HG03097 (cell line): ENCODE measurements around the gene GMNC.

Source experiments
- ATAC-seq: cut with Tn5 transposase; IDR thresholded peaks from one replicate; pipeline ENCODE4 v1.9.1; 2021; ENCODE audit not compliant: unreplicated experiment, low FRiP score

GMNC gene

GRCh38 chr3:190853464-190853863 is 9.0 kb downstream of the GMNC start:
- ATAC-seq, result no peak

- ATAC-seq, result no peak
These were observed 12.9 kb downstream of the GMNC start for GRCh38 chr3:190849607-190850006.

- no peak for ATAC-seq
These were observed 13.6 kb downstream of the GMNC start for GRCh38 chr3:190848870-190849269.

GRCh38 chr3:190847436-190847835 is 15.1 kb downstream of the GMNC start:
- no peak for ATAC-seq

GRCh38 chr3:190840146-190840545 is 22.3 kb downstream of the GMNC start:
- ATAC-seq, result no peak

- no peak for ATAC-seq
These were observed 31.3 kb downstream of the GMNC start for GRCh38 chr3:190831225-190831624.

- no peak for ATAC-seq
These were observed 32.5 kb downstream of the GMNC start for GRCh38 chr3:190830031-190830430.

- ATAC-seq, result no peak
These were observed 36.5 kb downstream of the GMNC start for GRCh38 chr3:190826018-190826417.

- ATAC-seq, result no peak
These were observed 37.0 kb downstream of the GMNC start for GRCh38 chr3:190825386-190826016.

GRCh38 chr3:190811775-190812480 is 50.6 kb downstream of the GMNC start:
- no peak for ATAC-seq

GRCh38 chr3:190810957-190811356 is 51.5 kb downstream of the GMNC start:
- ATAC-seq, result no peak

- ATAC-seq, result no peak
These were observed 53.1 kb downstream of the GMNC start for GRCh38 chr3:190809351-190809750.

GRCh38 chr3:190807719-190808375 is 54.6 kb downstream of the GMNC start:
- no peak for ATAC-seq
